CD4-positive, alpha-beta T cell treated with Interleukin-6 for 4 hours (primary cell): ENCODE results near the gene TRIM9.

ENCODE experiments used
- DNase-seq: peaks from one replicate; pipeline ENCODE4 v3.0.0-alpha.2; 2020; ENCODE audit warnings: mixed read lengths

Gene TRIM9

GRCh38 chr14:50931559-50931958, 163.3 kb downstream of the TRIM9 start:
- no peak for DNase-seq

DNA sequence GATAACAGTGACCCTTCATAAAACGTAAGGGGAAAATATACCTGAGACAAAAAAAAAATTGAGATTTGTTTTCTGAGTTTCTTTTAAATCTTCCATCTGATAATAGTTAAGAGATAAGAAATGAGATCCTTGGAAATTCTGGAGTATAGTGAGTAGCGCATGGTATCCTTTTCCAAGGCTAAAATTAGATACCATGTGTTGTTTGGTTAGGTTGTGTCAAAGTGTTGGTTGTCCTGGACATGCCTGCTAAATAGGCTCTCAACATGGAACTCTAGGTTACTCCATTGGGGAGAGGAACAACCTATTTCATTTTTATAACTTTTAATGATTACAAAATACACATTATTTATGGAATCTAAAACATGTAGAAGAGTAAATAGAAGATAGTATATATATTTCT, 165.4 kb downstream of the TRIM9 start:
- DNase-seq, result no peak

DNA sequence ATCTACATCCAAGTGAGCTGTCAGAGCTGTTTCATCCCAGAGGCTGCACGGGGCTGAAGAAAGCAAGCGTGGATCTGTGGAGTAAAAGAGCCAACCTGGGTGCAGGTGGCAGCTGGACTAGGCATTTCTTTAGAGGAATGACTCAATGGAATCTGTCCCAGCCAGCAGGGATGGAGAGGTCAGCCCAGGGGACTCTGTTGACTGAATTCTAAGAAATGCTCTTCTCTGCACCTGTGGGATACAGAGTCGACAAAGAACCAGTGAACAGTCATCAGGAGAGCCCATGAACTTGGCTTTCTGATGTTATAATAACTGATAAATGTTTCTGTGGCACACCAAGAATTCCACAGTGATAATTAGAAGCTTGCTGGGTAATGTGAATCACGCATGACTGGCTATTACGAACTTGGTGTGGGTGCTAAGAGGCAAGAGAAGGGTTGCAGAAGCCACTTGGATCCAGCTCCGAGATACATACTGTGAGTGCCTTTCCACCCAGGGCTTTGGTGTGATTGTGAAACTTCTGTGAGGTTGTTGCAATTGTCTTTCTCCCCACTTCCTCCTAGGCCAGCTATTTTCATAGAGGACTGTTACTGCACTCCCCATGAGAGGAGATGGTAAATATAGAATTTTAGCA, 166.8 kb downstream of the TRIM9 start:
- DNase-seq, result no peak

- no peak for DNase-seq
Observed at GRCh38 chr14:50926851-50927386, 168.0 kb downstream of the TRIM9 start.
